Neutrophil (primary cell): ENCODE data around the gene BRSK2.

Source experiments
- H3K27ac ChIP-seq: fragments of 200-600 bp; sonication (generic); 2 replicates; pipeline ENCODE4 v1.5.1; 2016; ENCODE audit warnings: mild to moderate bottlenecking, moderate library complexity
- H3K27me3 ChIP-seq: fragments of 200-600 bp; sonication (generic); 2 replicates; pipeline ENCODE4 v1.6.0; 2016; ENCODE audit warnings: mild to moderate bottlenecking
- H3K36me3 ChIP-seq: fragments of 200-600 bp; sonication (generic); 2 replicates; pipeline ENCODE4 v1.5.1; 2017
- H3K4me1 ChIP-seq, 2 experiments: fragments of 200-600 bp in 1 of 2; sonication (generic) in 1 of 2; 1 replicate in 1 of 2; 2 replicates in 1 of 2; pipeline versions ENCODE4 v1.5.1 to v1.6.1; 2013 to 2016; ENCODE audit warnings: low read depth in 1 of 2, low read length in 1 of 2, mild to moderate bottlenecking in 1 of 2, moderate library complexity in 1 of 2; ENCODE audit not compliant: control insufficient read depth in 1 of 2, insufficient read depth in 1 of 2
- H3K4me3 ChIP-seq, 2 experiments: fragments of 200-600 bp in 1 of 2; sonication (generic) in 1 of 2; 1 replicate in 1 of 2; 2 replicates in 1 of 2; pipeline ENCODE4 v1.5.1; 2013 to 2016; ENCODE audit warnings: low read depth in 1 of 2, low read length in 1 of 2, mild to moderate bottlenecking in 1 of 2, moderate library complexity in 1 of 2
- H3K9me3 ChIP-seq: fragments of 200-600 bp; sonication (generic); 2 replicates; pipeline ENCODE4 v1.5.1; 2016
- TF ChIP-seq, protein P1 (sequence below): fragments of 200-600 bp; sonication (generic); IDR thresholded peaks from 2 replicates; pipeline ENCODE4 v1.5.1; 2016; ENCODE audit warnings: antibody characterized with exemption

The BRSK2 gene

DNA sequence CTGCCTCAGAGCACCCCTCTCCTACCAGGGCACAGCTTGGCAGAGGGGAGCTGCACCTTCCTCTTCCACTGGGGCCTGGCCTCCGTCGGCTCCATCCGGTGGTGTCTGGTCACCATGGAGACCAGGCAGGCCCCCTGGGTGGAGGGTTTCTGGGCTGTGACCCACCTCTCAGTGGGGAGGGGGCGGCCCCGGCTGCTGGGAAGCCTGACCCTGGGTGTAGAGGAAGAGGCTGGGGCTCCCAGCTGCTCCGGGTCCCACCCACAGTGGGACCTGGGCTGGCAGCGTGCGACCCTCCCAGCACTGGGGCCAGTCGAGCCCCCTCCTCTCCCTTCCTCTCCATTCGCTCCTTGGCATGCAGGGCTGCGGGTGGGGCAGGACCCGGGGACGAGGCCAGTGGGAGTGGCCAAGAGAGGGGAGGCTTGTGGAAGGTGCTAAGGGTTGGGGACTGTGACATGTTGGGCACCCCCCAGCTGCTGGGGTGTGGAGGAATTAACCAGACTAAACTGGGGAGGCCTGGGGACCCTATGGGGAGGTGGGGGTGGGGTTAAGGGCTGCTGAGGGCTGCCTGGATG is 46.8 kb downstream of the BRSK2 start:
- peaks cover 24% of the 10 kb centered on the region for H3K27me3 ChIP-seq
- no peaks in the 10 kb centered on the region for H3K36me3 ChIP-seq
- H3K27ac ChIP-seq = no peak overlapping the region
- no peaks in the 10 kb centered on the region for H3K4me1 ChIP-seq
- no peak overlapping the region for H3K4me3 ChIP-seq
- H3K9me3 ChIP-seq = no peaks in the 10 kb centered on the region
- TF ChIP-seq, protein P1, sequence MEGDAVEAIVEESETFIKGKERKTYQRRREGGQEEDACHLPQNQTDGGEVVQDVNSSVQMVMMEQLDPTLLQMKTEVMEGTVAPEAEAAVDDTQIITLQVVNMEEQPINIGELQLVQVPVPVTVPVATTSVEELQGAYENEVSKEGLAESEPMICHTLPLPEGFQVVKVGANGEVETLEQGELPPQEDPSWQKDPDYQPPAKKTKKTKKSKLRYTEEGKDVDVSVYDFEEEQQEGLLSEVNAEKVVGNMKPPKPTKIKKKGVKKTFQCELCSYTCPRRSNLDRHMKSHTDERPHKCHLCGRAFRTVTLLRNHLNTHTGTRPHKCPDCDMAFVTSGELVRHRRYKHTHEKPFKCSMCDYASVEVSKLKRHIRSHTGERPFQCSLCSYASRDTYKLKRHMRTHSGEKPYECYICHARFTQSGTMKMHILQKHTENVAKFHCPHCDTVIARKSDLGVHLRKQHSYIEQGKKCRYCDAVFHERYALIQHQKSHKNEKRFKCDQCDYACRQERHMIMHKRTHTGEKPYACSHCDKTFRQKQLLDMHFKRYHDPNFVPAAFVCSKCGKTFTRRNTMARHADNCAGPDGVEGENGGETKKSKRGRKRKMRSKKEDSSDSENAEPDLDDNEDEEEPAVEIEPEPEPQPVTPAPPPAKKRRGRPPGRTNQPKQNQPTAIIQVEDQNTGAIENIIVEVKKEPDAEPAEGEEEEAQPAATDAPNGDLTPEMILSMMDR = no peak

GRCh38 chr11:1437500-1437899 is 47.8 kb downstream of the BRSK2 start:
- Histone ChIP-seq H3K4me1 (no peaks in the 10 kb centered on the region), H3K27ac (no peak overlapping the region), H3K4me3 (no peak overlapping the region), H3K9me3 (no peaks in the 10 kb centered on the region), H3K36me3 (no peaks in the 10 kb centered on the region), H3K27me3 (peaks cover 24% of the 10 kb centered on the region)
- TF ChIP-seq, protein P1 = no peak

GRCh38 chr11:1438261-1438966 is 48.7 kb downstream of the BRSK2 start:
- H3K4me3 ChIP-seq = no peak overlapping the region
- no peak overlapping the region for H3K27ac ChIP-seq
- no peaks in the 10 kb centered on the region for H3K4me1 ChIP-seq
- TF ChIP-seq, protein P1 = no peak
- peaks cover 24% of the 10 kb centered on the region for H3K27me3 ChIP-seq
- no peaks in the 10 kb centered on the region for H3K9me3 ChIP-seq
- no peaks in the 10 kb centered on the region for H3K36me3 ChIP-seq

DNA sequence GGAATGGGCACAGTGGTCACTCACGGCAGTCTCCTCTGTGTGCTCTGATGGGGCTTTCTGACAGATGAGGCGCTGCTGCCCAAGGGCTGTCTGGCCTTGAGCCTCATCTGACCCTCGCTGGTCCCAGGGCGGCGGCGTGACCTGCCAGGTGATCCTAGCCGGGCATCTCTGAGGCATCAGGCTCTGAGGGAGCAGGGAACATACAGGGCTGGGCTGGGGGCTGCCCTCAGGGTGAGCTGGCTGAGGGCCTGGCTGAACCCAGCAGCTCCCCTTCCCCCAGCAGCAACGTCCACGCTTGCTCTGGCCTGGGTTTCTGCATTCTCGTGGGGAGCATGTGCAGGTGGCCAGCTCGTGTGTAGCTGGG is 49.2 kb downstream of the BRSK2 start:
- H3K9me3 ChIP-seq = no peaks in the 10 kb centered on the region
- no peaks in the 10 kb centered on the region for H3K4me1 ChIP-seq
- H3K27me3 ChIP-seq = peaks cover 24% of the 10 kb centered on the region
- H3K4me3 ChIP-seq = no peak overlapping the region
- H3K27ac ChIP-seq = no peak overlapping the region
- TF ChIP-seq, protein P1 = no peak
- H3K36me3 ChIP-seq = no peaks in the 10 kb centered on the region

DNA sequence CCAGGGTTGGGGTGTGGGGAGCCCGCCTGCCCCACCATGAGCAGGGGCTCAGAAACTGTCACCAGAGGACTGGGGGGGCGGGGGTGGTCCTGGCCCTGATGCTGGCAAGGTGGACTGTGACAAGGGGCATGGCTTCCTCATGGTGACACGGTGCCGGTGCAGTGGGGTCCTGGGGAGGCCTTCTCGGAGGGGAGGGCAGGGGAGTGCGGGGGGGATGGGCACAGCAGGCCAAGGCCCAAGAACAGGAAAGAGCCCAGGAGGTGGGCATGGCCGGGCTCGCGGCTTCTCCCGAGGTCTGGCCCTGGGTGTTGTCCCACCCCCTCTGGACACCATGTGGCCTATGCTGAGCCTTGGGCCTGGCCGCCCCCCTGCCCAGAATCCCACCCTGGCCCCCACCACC is 49.6 kb downstream of the BRSK2 start:
- TF ChIP-seq, protein P1 = no peak
- H3K4me1 ChIP-seq = no peaks in the 10 kb centered on the region
- H3K9me3 ChIP-seq = no peaks in the 10 kb centered on the region
- H3K27me3 ChIP-seq = peaks cover 24% of the 10 kb centered on the region
- H3K27ac ChIP-seq = no peak overlapping the region
- H3K36me3 ChIP-seq = no peaks in the 10 kb centered on the region
- H3K4me3 ChIP-seq = no peak overlapping the region
